DND-41 (cell line): ENCODE data around the gene ABCB8.

Experiments used
- ATAC-seq: fragments of 200-7000 bp; cut with Tn5 transposase; 3 replicates; pipeline ENCODE4 v1.9.1; 2021; ENCODE audit warnings: low read depth; ENCODE audit not compliant: insufficient read depth
- DNase-seq: peaks from one replicate; pipeline ENCODE4 v3.0.0-alpha.2; 2020
- H2AFZ ChIP-seq: 2 replicates; pipeline ENCODE4 v1.6.0; 2012; ENCODE audit warnings: low read depth, low read length
- H3K27ac ChIP-seq: 2 replicates; pipeline ENCODE4 v1.5.1; 2012; ENCODE audit warnings: low read length, inconsistent platforms
- H3K27me3 ChIP-seq: fragments of 200-600 bp; sonication (generic); 2 replicates; pipeline ENCODE4 v1.6.0; 2012; ENCODE audit warnings: low read length, mild to moderate bottlenecking, inconsistent platforms; ENCODE audit not compliant: insufficient read depth, poor library complexity
- H3K36me3 ChIP-seq: 2 replicates; pipeline ENCODE4 v1.5.1; 2012; ENCODE audit warnings: low read length, inconsistent platforms; ENCODE audit not compliant: insufficient read depth
- H3K4me1 ChIP-seq: 2 replicates; pipeline ENCODE4 v1.5.1; 2012; ENCODE audit warnings: mild to moderate bottlenecking, low read length; ENCODE audit not compliant: insufficient read depth
- H3K4me2 ChIP-seq: 2 replicates; pipeline ENCODE4 v1.6.0; 2012; ENCODE audit warnings: mild to moderate bottlenecking, moderate library complexity, low read length, inconsistent platforms; ENCODE audit not compliant: insufficient read depth
- H3K4me3 ChIP-seq, 2 experiments: fragments of 200-600 bp in 1 of 2; shearing (Covaris generic) in 1 of 2; 2 replicates each; pipeline ENCODE4 v1.5.1; 2012 to 2016; ENCODE audit warnings: inconsistent platforms in 2 of 2, low read length in 2 of 2, mild to moderate bottlenecking in 2 of 2, low read depth in 1 of 2, moderate library complexity in 1 of 2
- H3K79me2 ChIP-seq: 2 replicates; pipeline ENCODE4 v1.6.0; 2012; ENCODE audit warnings: low read length, inconsistent platforms; ENCODE audit not compliant: insufficient read depth
- H3K9ac ChIP-seq: 2 replicates; pipeline ENCODE4 v1.6.0; 2012; ENCODE audit warnings: low read depth, mild to moderate bottlenecking, inconsistent platforms, low read length, moderate library complexity
- H3K9me3 ChIP-seq: 2 replicates; pipeline ENCODE4 v1.5.1; 2012; ENCODE audit warnings: low read length, moderate library complexity, mild to moderate bottlenecking, inconsistent platforms; ENCODE audit not compliant: insufficient read depth, severe bottlenecking
- H4K20me1 ChIP-seq: 2 replicates; pipeline ENCODE4 v1.6.0; 2012; ENCODE audit warnings: low read length; ENCODE audit not compliant: insufficient read depth
- EZH2 ChIP-seq: IDR thresholded peaks from 3 replicates; pipeline ENCODE4 v1.6.1; 2012; ENCODE audit warnings: borderline replicate concordance, low read depth, mild to moderate bottlenecking, moderate library complexity, low read length, inconsistent platforms; ENCODE audit not compliant: severe bottlenecking
- TF ChIP-seq, protein P1 (sequence below): IDR thresholded peaks from 2 replicates; pipeline ENCODE4 v1.5.1; 2012; ENCODE audit warnings: borderline replicate concordance, low read length, moderate library complexity, mild to moderate bottlenecking; ENCODE audit not compliant: poor library complexity, severe bottlenecking; ENCODE audit errors: extremely low read depth

The ABCB8 gene

DNA sequence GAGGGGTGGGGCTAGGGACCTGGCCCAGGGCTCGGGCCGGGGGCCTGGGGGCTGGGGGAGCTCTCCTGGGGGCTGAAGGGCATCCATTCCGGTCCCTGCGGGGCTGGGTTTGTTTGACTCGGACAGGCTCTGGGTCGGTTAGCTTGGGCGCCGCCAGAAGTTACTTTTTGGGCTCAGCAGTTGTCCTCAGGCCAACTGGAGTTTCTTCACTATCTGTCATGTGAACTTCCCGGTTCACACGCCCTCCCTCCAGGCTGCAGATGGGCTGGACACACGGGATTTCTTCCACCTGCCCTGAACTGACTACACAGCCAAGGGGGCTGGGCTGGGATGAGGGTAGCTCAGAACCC, 34.9 kb downstream of the ABCB8 start:
- no peak overlapping the region for H2AFZ ChIP-seq
- H3K36me3 ChIP-seq: peaks cover 63% of the 10 kb centered on the region
- peaks cover 40% of the 10 kb centered on the region for H3K4me1 ChIP-seq
- no peak overlapping the region for H3K4me3 ChIP-seq
- peaks cover 30% of the 10 kb centered on the region for H3K79me2 ChIP-seq
- no peak overlapping the region for H3K27ac ChIP-seq
- DNase-seq (no peak), ATAC-seq (no peak)
- H3K27me3 ChIP-seq: no peaks in the 10 kb centered on the region
- H3K4me2 ChIP-seq: no peak overlapping the region
- TF ChIP-seq, protein P1, sequence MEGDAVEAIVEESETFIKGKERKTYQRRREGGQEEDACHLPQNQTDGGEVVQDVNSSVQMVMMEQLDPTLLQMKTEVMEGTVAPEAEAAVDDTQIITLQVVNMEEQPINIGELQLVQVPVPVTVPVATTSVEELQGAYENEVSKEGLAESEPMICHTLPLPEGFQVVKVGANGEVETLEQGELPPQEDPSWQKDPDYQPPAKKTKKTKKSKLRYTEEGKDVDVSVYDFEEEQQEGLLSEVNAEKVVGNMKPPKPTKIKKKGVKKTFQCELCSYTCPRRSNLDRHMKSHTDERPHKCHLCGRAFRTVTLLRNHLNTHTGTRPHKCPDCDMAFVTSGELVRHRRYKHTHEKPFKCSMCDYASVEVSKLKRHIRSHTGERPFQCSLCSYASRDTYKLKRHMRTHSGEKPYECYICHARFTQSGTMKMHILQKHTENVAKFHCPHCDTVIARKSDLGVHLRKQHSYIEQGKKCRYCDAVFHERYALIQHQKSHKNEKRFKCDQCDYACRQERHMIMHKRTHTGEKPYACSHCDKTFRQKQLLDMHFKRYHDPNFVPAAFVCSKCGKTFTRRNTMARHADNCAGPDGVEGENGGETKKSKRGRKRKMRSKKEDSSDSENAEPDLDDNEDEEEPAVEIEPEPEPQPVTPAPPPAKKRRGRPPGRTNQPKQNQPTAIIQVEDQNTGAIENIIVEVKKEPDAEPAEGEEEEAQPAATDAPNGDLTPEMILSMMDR: no peak
- no peak for TF ChIP-seq EZH2
- H3K9ac ChIP-seq: no peak overlapping the region
- H3K9me3 ChIP-seq: no peaks in the 10 kb centered on the region
- peaks cover 37% of the 10 kb centered on the region for H4K20me1 ChIP-seq

DNA sequence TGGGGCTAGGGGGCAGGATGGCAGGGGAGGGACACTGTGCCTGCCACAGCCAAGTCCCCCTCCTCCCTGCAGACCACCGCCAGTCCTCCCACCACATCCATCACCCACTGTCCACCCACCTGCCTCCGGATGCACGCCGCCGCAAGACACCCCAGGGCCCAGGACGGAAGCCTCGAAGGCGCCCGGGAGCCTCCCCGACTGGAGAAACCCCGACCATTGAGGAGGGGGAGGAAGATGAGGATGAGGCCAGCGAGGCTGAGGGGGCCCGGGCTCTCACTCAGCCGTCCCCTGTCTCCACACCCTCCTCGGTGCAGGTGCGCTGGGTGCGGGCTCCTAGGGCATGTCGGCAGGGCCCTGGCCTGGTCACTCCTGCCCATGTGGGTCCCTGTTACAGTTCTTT, 36.2 kb downstream of the ABCB8 start:
- DNase-seq: no peak
- H3K9me3 ChIP-seq: no peaks in the 10 kb centered on the region
- no peak for ATAC-seq
- peaks cover 28% of the 10 kb centered on the region for H3K4me1 ChIP-seq
- peaks cover 30% of the 10 kb centered on the region for H3K79me2 ChIP-seq
- H3K27ac ChIP-seq: no peak overlapping the region
- TF ChIP-seq, protein P1: no peak
- TF ChIP-seq EZH2: no peak
- no peak overlapping the region for H3K4me3 ChIP-seq
- no peaks in the 10 kb centered on the region for H3K27me3 ChIP-seq
- H3K4me2 ChIP-seq: no peak overlapping the region
- no peak overlapping the region for H2AFZ ChIP-seq
- peaks cover 74% of the 10 kb centered on the region for H3K36me3 ChIP-seq
- peaks cover 37% of the 10 kb centered on the region for H4K20me1 ChIP-seq
- no peak overlapping the region for H3K9ac ChIP-seq

DNA sequence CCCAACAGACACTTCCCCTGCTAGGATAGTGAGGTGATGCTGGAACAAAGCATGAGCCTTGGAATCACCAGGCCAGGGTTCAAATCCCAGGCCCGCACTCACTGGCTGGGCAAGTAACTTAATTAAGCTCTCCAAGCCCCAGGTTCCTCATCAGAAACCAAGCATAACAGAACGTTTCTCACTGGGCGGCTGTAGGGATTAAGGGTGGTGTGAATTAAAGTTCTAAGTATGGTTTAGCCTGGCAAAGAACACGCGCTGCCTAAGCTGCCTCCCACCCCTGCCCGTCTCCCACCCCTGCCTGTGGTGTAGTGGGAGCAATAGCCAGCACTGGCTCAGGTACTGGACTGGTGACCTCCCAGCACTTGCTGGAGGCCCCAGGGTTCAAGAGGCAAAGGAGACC, 36.7 kb downstream of the ABCB8 start:
- TF ChIP-seq, protein P1: no peak
- TF ChIP-seq EZH2: no peak
- ATAC-seq: no peak
- Histone ChIP-seq H2AFZ (no peak overlapping the region), H3K4me1 (peaks cover 27% of the 10 kb centered on the region), H3K27ac (no peak overlapping the region), H3K27me3 (no peaks in the 10 kb centered on the region), H3K9ac (no peak overlapping the region), H3K79me2 (peaks cover 28% of the 10 kb centered on the region), H3K9me3 (no peaks in the 10 kb centered on the region), H3K4me3 (no peak overlapping the region), H3K36me3 (peaks cover 80% of the 10 kb centered on the region), H4K20me1 (peaks cover 37% of the 10 kb centered on the region), H3K4me2 (no peak overlapping the region)
- DNase-seq: no peak

DNA sequence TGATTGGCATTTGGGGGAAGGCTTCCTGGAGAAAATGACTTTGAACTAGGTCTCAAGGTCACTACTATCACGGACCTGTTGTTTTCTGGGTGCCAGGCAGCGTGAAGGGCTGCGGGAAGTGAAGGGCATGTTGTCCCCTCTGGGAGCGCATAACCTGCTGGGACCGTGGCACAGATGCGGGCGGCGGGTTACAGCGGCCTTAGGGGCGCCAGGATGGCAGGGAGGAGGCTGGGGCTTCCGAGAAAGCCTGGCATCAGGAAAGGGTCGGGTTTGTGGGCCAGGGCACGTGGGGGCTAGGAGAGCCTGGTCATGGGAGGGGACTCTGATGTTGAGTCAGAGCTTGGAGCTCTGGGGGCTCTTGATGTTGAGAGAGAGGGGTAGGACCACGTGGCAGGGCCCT, 37.3 kb downstream of the ABCB8 start:
- no peaks in the 10 kb centered on the region for H3K27me3 ChIP-seq
- H3K27ac ChIP-seq: no peak overlapping the region
- TF ChIP-seq EZH2: no peak
- TF ChIP-seq, protein P1: no peak
- peaks cover 34% of the 10 kb centered on the region for H4K20me1 ChIP-seq
- DNase-seq (no peak), ATAC-seq (no peak)
- no peak overlapping the region for H3K4me2 ChIP-seq
- no peak overlapping the region for H3K4me3 ChIP-seq
- peaks cover 22% of the 10 kb centered on the region for H3K4me1 ChIP-seq
- H3K9ac ChIP-seq: no peak overlapping the region
- peaks cover 23% of the 10 kb centered on the region for H3K79me2 ChIP-seq
- peaks cover 85% of the 10 kb centered on the region for H3K36me3 ChIP-seq
- no peaks in the 10 kb centered on the region for H3K9me3 ChIP-seq
- no peak overlapping the region for H2AFZ ChIP-seq
